Natural killer cell treated with Interleukin-12 subunit alpha and Interleukin-12 subunit beta and Interleukin-15 and Interleukin-18, amount 100 ng/mL, for 72 hours (primary cell): Measurements from ENCODE around the gene PPL. TPM values are rescaled to one million over a fixed set of nuclear protein-coding genes. Genes with fewer than 3 reads are reported as not detected.
"Not testable (repeated sequence)": the region's sequence is repeated elsewhere in the genome, so short reads cannot be mapped to it uniquely, and the experiment has no call there.

Source experiments
- ATAC-seq, 2 donors: fragments of 150-1000 bp; cut with Tn5 transposase in 1 of 2; sonication (Bioruptor Pico), chemical (Tn5 transposase) in 1 of 2; 2 replicates each; pipeline ENCODE4 v1.10.0; 2021
- DNase-seq: peaks from one replicate; pipeline ENCODE4 v3.0.0; 2022; ENCODE audit warnings: low spot score
- H3K27ac Mint-ChIP-seq, 2 donors: 1 replicate in 1 of 2; 2 replicates in 1 of 2; pipeline ENCODE4 v1.8.0; 2022; ENCODE audit warnings: mixed read lengths in 2 of 2, mild to moderate bottlenecking in 1 of 2, moderate library complexity in 1 of 2
- H3K27me3 Mint-ChIP-seq, 2 donors: 1 replicate in 1 of 2; 2 replicates in 1 of 2; pipeline ENCODE4 v1.8.0; 2022; ENCODE audit warnings: mixed read lengths in 2 of 2
- H3K36me3 Mint-ChIP-seq: one replicate; pipeline ENCODE4 v1.8.0; 2022; ENCODE audit warnings: mixed read lengths
- H3K4me1 Mint-ChIP-seq, 2 donors: 1 replicate in 1 of 2; 2 replicates in 1 of 2; pipeline ENCODE4 v1.8.0; 2022; ENCODE audit warnings: low read depth in 2 of 2, mixed read lengths in 2 of 2, mild to moderate bottlenecking in 1 of 2
- H3K4me3 Mint-ChIP-seq: one replicate; pipeline ENCODE4 v1.8.0; 2022; ENCODE audit warnings: mixed read lengths
- H3K9me3 Mint-ChIP-seq: 2 replicates; pipeline ENCODE4 v1.8.0; 2022; ENCODE audit warnings: mixed read lengths
- total RNA-seq, 2 donors: library from RNA; stranded (reverse); gene quantifications; one replicate each; pipeline ENCODE4 v1.2.3, GENCODE V29; 2022

The PPL gene
- total RNA-seq, 2 donors from 2014 or later: not detected

DNA sequence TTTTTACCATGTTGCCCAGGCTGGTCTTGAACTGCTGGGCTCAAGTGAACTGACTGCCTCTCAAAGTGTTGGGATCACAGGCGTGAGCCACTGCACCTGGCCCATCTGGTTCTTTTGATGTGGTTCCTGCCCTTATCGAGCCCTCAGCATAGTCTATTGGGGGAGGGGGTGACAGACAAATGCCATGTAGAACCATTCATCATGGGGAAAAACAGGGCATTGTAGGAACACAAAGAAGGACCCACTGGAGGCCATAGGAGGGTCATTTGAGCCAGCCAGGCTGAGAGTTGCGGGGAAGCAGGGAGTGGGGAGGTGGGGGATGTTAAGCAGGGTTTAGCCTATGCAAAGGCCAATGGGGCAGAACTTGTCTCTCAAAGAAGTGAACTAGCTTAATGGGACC lies 33.1 kb upstream of the PPL start:
- no peaks in the 10 kb centered on the region for H3K36me3 Mint-ChIP-seq
- H3K27ac Mint-ChIP-seq: no peak overlapping the region
- no peak overlapping the region for H3K4me3 Mint-ChIP-seq
- no peaks in the 10 kb centered on the region for H3K9me3 Mint-ChIP-seq
- DNase-seq: no peak
- peaks cover 6 to 16% of the 10 kb centered on the region in 2 donors for H3K4me1 Mint-ChIP-seq
- H3K27me3 Mint-ChIP-seq: peaks cover 2 to 6% of the 10 kb centered on the region in 2 donors
- ATAC-seq: no peak

DNA sequence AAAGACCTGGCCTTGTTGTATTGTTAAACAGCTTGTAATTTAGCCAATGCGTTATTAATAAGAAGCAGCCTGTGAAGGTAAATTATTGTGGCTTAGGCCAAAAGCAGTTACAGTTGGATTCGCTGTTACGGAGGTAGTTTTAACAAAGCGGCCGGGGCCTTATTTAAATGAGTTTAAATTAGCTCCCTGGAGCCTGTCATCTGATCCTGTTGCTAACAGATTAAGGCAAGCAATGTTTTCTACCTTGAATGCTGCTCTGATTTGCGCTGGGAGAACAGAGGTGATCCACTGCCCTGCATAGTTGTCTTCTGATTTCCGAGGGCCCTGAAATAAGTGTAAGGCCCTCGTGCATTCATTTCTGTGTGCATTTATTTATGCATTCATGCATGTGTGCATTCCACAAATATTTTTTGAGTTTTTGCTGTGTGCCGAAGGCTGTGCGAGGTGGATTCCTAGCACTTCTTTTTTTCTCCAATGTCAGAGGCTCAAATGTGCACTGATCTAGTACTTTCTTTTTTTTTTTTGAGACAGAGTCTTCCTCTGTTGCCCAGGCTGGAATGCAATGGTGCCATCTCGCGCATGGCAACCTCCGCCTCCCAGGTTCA lies 32.0 kb upstream of the PPL start:
- DNase-seq: no peak
- Mint-ChIP-seq H3K9me3 (no peaks in the 10 kb centered on the region), H3K27me3 (peaks cover 2 to 6% of the 10 kb centered on the region in 2 donors), H3K27ac (no peak overlapping the region), H3K4me1 (peaks cover 6 to 16% of the 10 kb centered on the region in 2 donors), H3K4me3 (no peak overlapping the region), H3K36me3 (no peaks in the 10 kb centered on the region)
- ATAC-seq: no peak

DNA sequence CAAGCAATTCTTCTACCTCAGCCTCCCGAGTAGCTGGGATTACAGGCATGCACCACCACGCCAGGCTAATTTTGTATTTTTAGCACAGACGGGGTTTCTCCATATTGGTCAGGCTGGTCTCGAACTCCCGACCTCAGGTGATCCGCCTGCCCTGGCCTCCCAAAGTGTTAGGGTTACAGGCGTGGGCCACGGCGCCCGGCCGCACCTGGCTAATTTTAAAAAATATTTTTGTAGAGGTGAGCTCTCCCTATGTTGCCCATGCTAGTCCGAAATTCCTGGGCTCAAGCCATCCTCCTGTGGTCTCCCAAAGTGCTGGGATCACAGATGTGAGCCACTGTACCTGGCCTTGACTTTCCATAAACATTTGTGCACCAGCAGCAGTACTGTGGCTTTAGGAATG lies 31.3 kb upstream of the PPL start:
- not testable (repeated sequence) for H3K36me3 Mint-ChIP-seq, H3K4me1 Mint-ChIP-seq, ATAC-seq, H3K27ac Mint-ChIP-seq, H3K9me3 Mint-ChIP-seq, H3K27me3 Mint-ChIP-seq, H3K4me3 Mint-ChIP-seq, DNase-seq

- Mint-ChIP-seq H3K4me1 (no peaks in the 10 kb centered on the region), H3K4me3 (no peak overlapping the region), H3K27ac (no peak overlapping the region)
These were observed 29.9 kb upstream of the PPL start for GRCh38 chr16:4966736-4967453.

DNA sequence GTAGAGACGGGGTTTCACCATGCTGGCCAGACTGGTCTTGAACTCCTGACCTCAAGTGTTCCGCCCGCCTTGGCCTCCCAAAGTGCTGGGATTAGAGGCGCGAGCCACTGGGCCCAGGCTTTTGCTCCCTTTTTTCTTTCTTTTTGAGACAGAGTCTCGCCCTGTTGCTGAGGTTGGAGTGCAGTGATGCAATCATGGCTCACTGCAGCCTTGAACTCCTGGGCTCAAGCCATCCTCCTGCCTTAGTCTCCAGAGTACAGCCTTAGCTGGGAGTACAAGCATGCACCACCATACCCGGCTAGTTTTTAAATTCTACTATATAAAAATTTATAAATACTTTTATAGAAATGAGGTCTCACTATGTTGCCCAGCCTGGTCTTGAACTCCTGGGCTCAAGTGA lies 26.6 kb upstream of the PPL start:
- peaks cover 10 to 19% of the 10 kb centered on the region in 2 donors for H3K27me3 Mint-ChIP-seq
- ATAC-seq, H3K36me3 Mint-ChIP-seq, H3K4me1 Mint-ChIP-seq, H3K9me3 Mint-ChIP-seq, H3K27ac Mint-ChIP-seq, DNase-seq, H3K4me3 Mint-ChIP-seq: not testable (repeated sequence)

More at GRCh38 chr16:4966736-4967453, 29.9 kb upstream of the PPL start:
- ATAC-seq (no peak), DNase-seq (no peak)
- no peaks in the 10 kb centered on the region for H3K36me3 Mint-ChIP-seq
- H3K9me3 Mint-ChIP-seq: no peaks in the 10 kb centered on the region
- peaks cover 2 to 8% of the 10 kb centered on the region in 2 donors for H3K27me3 Mint-ChIP-seq

- no peak for ATAC-seq
- DNase-seq: no peak
- Mint-ChIP-seq H3K4me1 (peaks cover 11 to 12% of the 10 kb centered on the region in 2 donors), H3K27ac (no peak overlapping the region), H3K27me3 (peaks cover 13 to 26% of the 10 kb centered on the region in 2 donors), H3K36me3 (no peaks in the 10 kb centered on the region), H3K4me3 (no peak overlapping the region), H3K9me3 (no peaks in the 10 kb centered on the region)
These were observed 25.8 kb upstream of the PPL start for GRCh38 chr16:4962716-4963115.

GRCh38 chr16:4960579-4960978 lies 23.6 kb upstream of the PPL start:
- no peak overlapping the region for H3K4me3 Mint-ChIP-seq
- DNase-seq (no peak), ATAC-seq (no peak)
- H3K36me3 Mint-ChIP-seq: no peaks in the 10 kb centered on the region
- H3K9me3 Mint-ChIP-seq: no peaks in the 10 kb centered on the region
- no peak overlapping the region for H3K27ac Mint-ChIP-seq
- H3K27me3 Mint-ChIP-seq: peaks cover 24 to 40% of the 10 kb centered on the region in 2 donors
- peaks cover 23 to 25% of the 10 kb centered on the region in 2 donors for H3K4me1 Mint-ChIP-seq

GRCh38 chr16:4958510-4959438 lies 21.8 kb upstream of the PPL start:
- ATAC-seq: no peak
- DNase-seq: no peak
- peaks cover 23 to 25% of the 10 kb centered on the region in 2 donors for H3K4me1 Mint-ChIP-seq
- peaks cover 29 to 40% of the 10 kb centered on the region in 2 donors for H3K27me3 Mint-ChIP-seq
- H3K9me3 Mint-ChIP-seq: no peaks in the 10 kb centered on the region
- H3K4me3 Mint-ChIP-seq: peak overlapping the region; percentile 89
- peak overlapping the region in 1 of 2 donors; percentile 9 for H3K27ac Mint-ChIP-seq
- no peaks in the 10 kb centered on the region for H3K36me3 Mint-ChIP-seq

DNA sequence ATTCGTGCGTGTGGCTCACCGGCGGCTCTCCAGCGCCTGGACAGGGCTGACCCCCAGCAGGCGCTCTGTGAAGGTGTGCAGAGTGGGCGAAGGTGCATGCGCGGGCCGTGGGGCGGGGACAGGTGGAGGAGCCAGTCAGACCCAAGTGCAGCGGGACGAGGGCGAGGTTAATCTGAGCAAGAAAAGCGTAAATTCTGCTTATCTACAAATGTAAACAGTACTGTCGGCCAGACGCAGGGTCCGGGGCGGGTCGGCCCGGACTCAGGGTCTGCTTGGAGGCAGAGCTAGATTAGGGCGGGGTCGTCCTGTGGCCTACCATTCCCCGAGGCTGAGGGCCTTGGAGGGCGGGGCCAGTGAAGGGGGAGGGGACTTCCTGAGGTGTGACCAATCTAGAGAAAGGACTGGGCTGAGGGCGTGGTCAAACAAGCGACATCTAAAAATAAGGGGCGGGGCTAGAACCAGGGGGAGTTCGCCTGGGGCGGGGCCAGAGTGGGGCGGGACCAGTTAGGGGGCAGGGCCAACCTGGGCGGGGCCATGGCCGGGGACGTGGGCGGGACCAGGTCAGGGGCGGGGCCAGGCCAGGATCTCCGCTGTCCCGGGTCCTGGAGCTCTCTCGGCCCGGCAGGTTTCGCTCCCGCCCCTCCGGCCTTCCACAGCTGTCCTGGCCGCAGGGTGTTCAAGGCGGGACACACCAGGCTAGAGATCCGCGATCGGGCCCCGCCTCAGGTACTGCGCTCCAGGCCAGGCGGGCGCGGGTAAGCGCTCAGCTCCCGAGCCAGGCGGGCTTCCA lies 21.0 kb upstream of the PPL start, which contains the start of gene SEC14L5:
TSS of gene SEC14L5 (plus strand) at position 611 of the 790 bp plus-strand sequence. CDS start 994 bp downstream, outside the sequence.
- H3K4me3 Mint-ChIP-seq: peak within 1 kb of the TSS; percentile 89
- H3K27ac Mint-ChIP-seq: peak within 1 kb of the TSS in 1 of 2 donors; percentile 9
- peaks cover 29 to 39% of the 10 kb centered on the region in 2 donors for H3K27me3 Mint-ChIP-seq
- no peaks in the 10 kb centered on the region for H3K9me3 Mint-ChIP-seq
- H3K36me3 Mint-ChIP-seq: no peaks in the 10 kb centered on the region
- DNase-seq (peak; percentile 93), ATAC-seq (peak; percentile 96 to 97)
- peaks cover 23 to 25% of the 10 kb centered on the region in 2 donors for H3K4me1 Mint-ChIP-seq

DNA sequence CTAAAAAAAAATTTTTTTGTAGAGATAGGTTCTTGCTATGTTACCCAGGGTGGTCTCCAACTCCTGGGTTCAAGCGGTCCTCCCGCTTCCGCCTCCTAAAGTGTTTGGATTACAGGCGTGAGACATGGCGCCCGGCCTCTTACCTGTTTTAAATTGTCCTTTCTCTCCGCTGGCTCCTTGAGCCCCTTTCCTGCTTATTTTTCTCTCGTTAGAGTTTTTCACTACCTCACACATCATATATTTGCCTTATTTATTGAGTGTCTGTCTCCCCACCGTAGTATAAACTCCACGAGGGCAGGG lies 20.4 kb upstream of the PPL start:
- peaks cover 26 to 34% of the 10 kb centered on the region in 2 donors for H3K27me3 Mint-ChIP-seq
- H3K36me3 Mint-ChIP-seq: no peaks in the 10 kb centered on the region
- no peaks in the 10 kb centered on the region for H3K9me3 Mint-ChIP-seq
- no peak overlapping the region for H3K27ac Mint-ChIP-seq
- H3K4me3 Mint-ChIP-seq: peak overlapping the region; percentile 89
- no peak for DNase-seq
- ATAC-seq: no peak
- H3K4me1 Mint-ChIP-seq: peaks cover 23 to 25% of the 10 kb centered on the region in 2 donors

GRCh38 chr16:4954714-4955113 lies 17.8 kb upstream of the PPL start:
- DNase-seq (no peak), ATAC-seq (no peak)
- peaks cover 25 to 31% of the 10 kb centered on the region in 2 donors for H3K27me3 Mint-ChIP-seq
- H3K27ac Mint-ChIP-seq: no peak overlapping the region
- peaks cover 22 to 25% of the 10 kb centered on the region in 2 donors for H3K4me1 Mint-ChIP-seq
- H3K9me3 Mint-ChIP-seq: no peaks in the 10 kb centered on the region
- no peak overlapping the region for H3K4me3 Mint-ChIP-seq
- no peaks in the 10 kb centered on the region for H3K36me3 Mint-ChIP-seq

GRCh38 chr16:4951583-4951982 lies 14.6 kb upstream of the PPL start:
- not testable (repeated sequence) for ATAC-seq, H3K27ac Mint-ChIP-seq, H3K4me3 Mint-ChIP-seq, H3K4me1 Mint-ChIP-seq, H3K36me3 Mint-ChIP-seq, H3K9me3 Mint-ChIP-seq, DNase-seq
- peaks cover 20 to 21% of the 10 kb centered on the region in 2 donors for H3K27me3 Mint-ChIP-seq

- Mint-ChIP-seq H3K36me3 (no peaks in the 10 kb centered on the region), H3K27me3 (peaks cover 13 to 14% of the 10 kb centered on the region in 2 donors), H3K27ac (no peak overlapping the region), H3K4me1 (no peaks in the 10 kb centered on the region), H3K4me3 (no peak overlapping the region), H3K9me3 (no peaks in the 10 kb centered on the region)
- no peak for ATAC-seq
- DNase-seq: no peak
These were observed 13.0 kb upstream of the PPL start for GRCh38 chr16:4949986-4950385.
